GM12891 (cell line): ENCODE measurements around the gene RBM39.

Experiments
- POLR2A ChIP-seq: IDR thresholded peaks from 2 replicates; pipeline ENCODE4 v1.6.1; 2011; ENCODE audit warnings: low read depth, low read length, control low read depth
- POLR2AphosphoS5 ChIP-seq: IDR thresholded peaks from 2 replicates; pipeline ENCODE4 v1.6.1; 2011; ENCODE audit warnings: low read depth, low read length, control low read depth

DNA sequence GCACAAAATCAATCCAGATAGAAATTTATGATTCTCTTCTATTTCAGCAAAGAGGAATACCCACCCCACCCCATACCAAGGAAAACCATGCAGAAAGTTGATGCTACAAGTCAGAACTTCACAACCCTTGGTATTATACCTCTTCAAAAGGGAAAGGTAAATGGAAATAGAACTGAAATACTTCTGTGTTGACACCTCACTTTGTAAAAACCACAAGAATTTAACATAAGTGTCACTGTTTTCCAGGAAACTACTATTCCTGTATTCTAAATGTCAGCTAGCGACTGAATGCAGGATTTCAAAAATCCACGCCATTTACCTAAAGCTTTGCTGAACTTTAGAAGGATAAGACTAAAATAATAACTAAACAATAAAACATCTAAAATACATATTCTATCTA lies 81.0 kb downstream of the RBM39 start:
- TF ChIP-seq POLR2A = no peak
- no peak for TF ChIP-seq POLR2AphosphoS5
